Astrocyte (in vitro differentiated cells and primary cell): ENCODE data around the gene PNKP. TPM values are rescaled to one million over a fixed set of nuclear protein-coding genes. Genes with fewer than 3 reads are reported as not detected.

Experiments used
- DNase-seq: peaks from one replicate; pipeline ENCODE4 v3.0.0-alpha.2; 2010; ENCODE audit warnings: low read depth
- FAIRE-seq: peaks from 2 replicates; lab custom pipeline; 2011; peaks lifted over from hg19 to GRCh38; lab: Jason Lieb, UNC
- H2AFZ ChIP-seq: 2 replicates; pipeline ENCODE4 v1.6.0; 2012; ENCODE audit warnings: low read depth, low read length, inconsistent platforms
- H3K27ac ChIP-seq: 2 replicates; pipeline ENCODE4 v1.5.1; 2011; ENCODE audit warnings: low read depth, low read length, inconsistent platforms
- H3K27me3 ChIP-seq: 2 replicates; pipeline ENCODE4 v1.6.0; 2011; ENCODE audit warnings: low read length, inconsistent platforms; ENCODE audit not compliant: insufficient read depth
- H3K36me3 ChIP-seq: 2 replicates; pipeline ENCODE4 v1.5.1; 2011; ENCODE audit warnings: low read length, inconsistent platforms; ENCODE audit not compliant: insufficient read depth
- H3K4me1 ChIP-seq: 2 replicates; pipeline ENCODE4 v1.5.1; 2011; ENCODE audit warnings: low read length, inconsistent platforms; ENCODE audit not compliant: insufficient read depth
- H3K4me2 ChIP-seq: 2 replicates; pipeline ENCODE4 v1.6.0; 2012; ENCODE audit warnings: low read length, inconsistent platforms
- H3K4me3 ChIP-seq: 2 replicates; pipeline ENCODE4 v1.5.1; 2011; ENCODE audit warnings: low read depth, mild to moderate bottlenecking, low read length, inconsistent platforms; ENCODE audit not compliant: insufficient read depth
- H3K79me2 ChIP-seq: 2 replicates; pipeline ENCODE4 v1.6.0; 2012; ENCODE audit warnings: mild to moderate bottlenecking, low read length, inconsistent platforms; ENCODE audit not compliant: insufficient read depth
- H3K9ac ChIP-seq: 2 replicates; pipeline ENCODE4 v1.6.0; 2012; ENCODE audit warnings: mild to moderate bottlenecking, low read length, inconsistent platforms
- H3K9me3 ChIP-seq: 2 replicates; pipeline ENCODE4 v1.5.1; 2012; ENCODE audit warnings: low read depth, mild to moderate bottlenecking, low read length, inconsistent platforms; ENCODE audit not compliant: insufficient read depth
- H4K20me1 ChIP-seq: 2 replicates; pipeline ENCODE4 v1.6.0; 2012; ENCODE audit warnings: low read length, inconsistent platforms; ENCODE audit not compliant: insufficient read depth
- H3K27ac Mint-ChIP-seq: one replicate; pipeline ENCODE4 v1.8.0; 2021; ENCODE audit warnings: mild to moderate bottlenecking, mixed read lengths; ENCODE audit not compliant: unreplicated experiment
- H3K27me3 Mint-ChIP-seq: one replicate; pipeline ENCODE4 v1.8.0; 2021; ENCODE audit warnings: low read depth, mixed read lengths; ENCODE audit not compliant: unreplicated experiment
- H3K36me3 Mint-ChIP-seq: one replicate; pipeline ENCODE4 v1.8.0; 2021; ENCODE audit warnings: low read depth, mixed read lengths; ENCODE audit not compliant: unreplicated experiment
- H3K4me1 Mint-ChIP-seq: one replicate; pipeline ENCODE4 v1.8.0; 2021; ENCODE audit warnings: low read depth, mixed read lengths; ENCODE audit not compliant: unreplicated experiment
- H3K4me3 Mint-ChIP-seq: one replicate; pipeline ENCODE4 v1.8.0; 2021; ENCODE audit warnings: mild to moderate bottlenecking, moderate library complexity, mixed read lengths; ENCODE audit not compliant: unreplicated experiment
- H3K9me3 Mint-ChIP-seq: one replicate; pipeline ENCODE4 v1.8.0; 2021; ENCODE audit warnings: mild to moderate bottlenecking, mixed read lengths; ENCODE audit not compliant: unreplicated experiment
- CTCF ChIP-seq: IDR thresholded peaks from 2 replicates; pipeline ENCODE4 v1.5.1; 2011; ENCODE audit warnings: low read depth, mild to moderate bottlenecking, inconsistent platforms, low read length, moderate library complexity; ENCODE audit not compliant: insufficient read depth
- EZH2 ChIP-seq: IDR thresholded peaks from 2 replicates; pipeline ENCODE4 v1.6.1; 2012; ENCODE audit warnings: mild to moderate bottlenecking, low read length, inconsistent platforms; ENCODE audit not compliant: insufficient read depth
- total RNA-seq: library from RNA; stranded (reverse); gene quantifications from 2 replicates; pipeline ENCODE4 v1.2.1, GENCODE V29; 2021

PNKP gene
- total RNA-seq, 1 donor from 2014 or later: 54.8 TPM

GRCh38 chr19:49847731-49848696, 19.4 kb downstream of the PNKP start:
- H2AFZ ChIP-seq: no peak overlapping the region
- TF ChIP-seq EZH2 (no peak), CTCF (no peak)
- H3K36me3 ChIP-seq: no peaks in the 10 kb centered on the region
- peaks cover 23% of the 10 kb centered on the region for H3K4me1 ChIP-seq
- no peaks in the 10 kb centered on the region for H3K27me3 Mint-ChIP-seq
- no peak overlapping the region for H3K4me3 ChIP-seq
- peak overlapping the region; percentile 64 for H3K4me3 Mint-ChIP-seq
- no peaks in the 10 kb centered on the region for H3K9me3 ChIP-seq
- FAIRE-seq: no peak
- H3K79me2 ChIP-seq: peaks cover 23% of the 10 kb centered on the region
- no peaks in the 10 kb centered on the region for H3K27me3 ChIP-seq
- H3K27ac Mint-ChIP-seq: peak overlapping the region; percentile 92
- peaks cover 20% of the 10 kb centered on the region for H3K4me1 Mint-ChIP-seq
- no peak overlapping the region for H3K9ac ChIP-seq
- peaks cover 29% of the 10 kb centered on the region for H4K20me1 ChIP-seq
- peak overlapping the region; percentile 15 for H3K27ac ChIP-seq
- peak; percentile 91 for DNase-seq
- peak overlapping the region; percentile 36 for H3K4me2 ChIP-seq
- peaks cover 15% of the 10 kb centered on the region for H3K36me3 Mint-ChIP-seq
- peaks cover 13% of the 10 kb centered on the region for H3K9me3 Mint-ChIP-seq

GRCh38 chr19:49846408-49846807, 21.0 kb downstream of the PNKP start:
- DNase-seq (no peak), FAIRE-seq (no peak)
- peaks cover 9% of the 10 kb centered on the region for H3K79me2 ChIP-seq
- H3K9ac ChIP-seq: no peak overlapping the region
- H3K9me3 ChIP-seq: no peaks in the 10 kb centered on the region
- H3K27me3 ChIP-seq: no peaks in the 10 kb centered on the region
- H3K27me3 Mint-ChIP-seq: no peaks in the 10 kb centered on the region
- no peak overlapping the region for H3K4me3 ChIP-seq
- TF ChIP-seq CTCF (no peak), EZH2 (no peak)
- peaks cover 10% of the 10 kb centered on the region for H3K9me3 Mint-ChIP-seq
- no peak overlapping the region for H3K27ac ChIP-seq
- no peak overlapping the region for H3K4me2 ChIP-seq
- H3K4me3 Mint-ChIP-seq: no peak overlapping the region
- H3K4me1 Mint-ChIP-seq: peaks cover 14% of the 10 kb centered on the region
- H2AFZ ChIP-seq: no peak overlapping the region
- no peak overlapping the region for H3K27ac Mint-ChIP-seq
- H3K36me3 Mint-ChIP-seq: peaks cover 15% of the 10 kb centered on the region
- H4K20me1 ChIP-seq: peaks cover 16% of the 10 kb centered on the region
- H3K4me1 ChIP-seq: peaks cover 11% of the 10 kb centered on the region
- H3K36me3 ChIP-seq: no peaks in the 10 kb centered on the region

GRCh38 chr19:49845414-49845813, 22.0 kb downstream of the PNKP start:
- FAIRE-seq: no peak

More at GRCh38 chr19:49845414-49845813, 22.0 kb downstream of the PNKP start:
- H3K4me3 Mint-ChIP-seq: no peak overlapping the region
- no peaks in the 10 kb centered on the region for H3K27me3 ChIP-seq
- TF ChIP-seq EZH2 (no peak), CTCF (no peak)
- no peak overlapping the region for H3K4me3 ChIP-seq
- no peak overlapping the region for H3K9ac ChIP-seq
- peaks cover 11% of the 10 kb centered on the region for H3K4me1 ChIP-seq
- no peak overlapping the region for H2AFZ ChIP-seq
- H3K79me2 ChIP-seq: peaks cover 9% of the 10 kb centered on the region
- H3K4me1 Mint-ChIP-seq: peaks cover 18% of the 10 kb centered on the region
- no peak for DNase-seq
- peaks cover 19% of the 10 kb centered on the region for H3K36me3 Mint-ChIP-seq
- no peaks in the 10 kb centered on the region for H3K36me3 ChIP-seq
- no peak overlapping the region for H3K4me2 ChIP-seq
- no peaks in the 10 kb centered on the region for H3K27me3 Mint-ChIP-seq
- no peaks in the 10 kb centered on the region for H3K9me3 ChIP-seq
- no peak overlapping the region for H3K27ac ChIP-seq
- no peak overlapping the region for H3K27ac Mint-ChIP-seq
- peaks cover 10% of the 10 kb centered on the region for H3K9me3 Mint-ChIP-seq
- H4K20me1 ChIP-seq: peaks cover 16% of the 10 kb centered on the region
